Upper lobe of left lung (tissue), 6 donors: ENCODE data around the gene PRKACB. TPM values are rescaled to one million over a fixed set of nuclear protein-coding genes. Genes with fewer than 3 reads are reported as not detected.
"Not testable (repeated sequence)": the region's sequence is repeated elsewhere in the genome, so short reads cannot be mapped to it uniquely, and the experiment has no call there.

ENCODE experiments used
- ATAC-seq, 2 donors: fragments of 200-7000 bp; cut with Tn5 transposase; one replicate each; pipeline ENCODE4 v1.9.1; 2022; ENCODE audit warnings: mild to moderate bottlenecking in 2 of 2, moderate library complexity in 2 of 2; ENCODE audit not compliant: low FRiP score in 2 of 2
- DNase-seq, 2 donors: peaks; one replicate each; pipeline ENCODE4 v3.0.0-alpha.2; 2019 to 2020
- H3K27ac ChIP-seq, 4 donors: fragments of 200-600 bp; sonication (generic); one replicate each; pipeline ENCODE4 v1.5.1; 2016 to 2019
- H3K27me3 ChIP-seq, 4 donors: fragments of 200-600 bp; sonication (generic); one replicate each; pipeline ENCODE4 v1.5.1; 2017 to 2019
- H3K36me3 ChIP-seq, 4 donors: fragments of 200-600 bp; sonication (generic); one replicate each; pipeline ENCODE4 v1.5.1; 2016 to 2019
- H3K4me1 ChIP-seq, 4 donors: fragments of 200-600 bp; sonication (generic); one replicate each; pipeline ENCODE4 v1.5.1; 2018 to 2019
- H3K4me3 ChIP-seq, 4 donors: fragments of 200-600 bp; sonication (generic); one replicate each; pipeline ENCODE4 v1.5.1; 2017 to 2019; ENCODE audit warnings: mild to moderate bottlenecking in 2 of 4, moderate library complexity in 1 of 4
- H3K9me3 ChIP-seq, 4 donors: fragments of 200-600 bp; sonication (generic); one replicate each; pipeline ENCODE4 v1.5.1; 2018 to 2019
- EP300 ChIP-seq, 4 donors: sonication (generic); formaldehyde crosslinking; IDR thresholded peaks; one replicate each; pipeline ENCODE4 v1.5.1; 2017; ENCODE audit warnings: antibody characterized with exemption in 4 of 4, control low read depth in 2 of 4
- POLR2A ChIP-seq, 4 donors: fragments of 450-650 bp; IDR thresholded peaks; one replicate each; pipeline ENCODE4 v1.5.1; 2016 to 2017; ENCODE audit warnings: antibody characterized with exemption in 4 of 4, mild to moderate bottlenecking in 2 of 4
- WGBS, 2 donors: methylation state at CpG; one replicate each; pipeline ENCODE4 v1.1.5; 2017 to 2018; 5-methylcytosine and 5-hydroxymethylcytosine counted together
- small RNA-seq, 4 donors: library from RNA; depleted of rRNA; stranded (forward); fragments of <200 nt; gene quantifications; one replicate each; pipeline ENCODE3, GENCODE V24; 2016
- total RNA-seq, 6 donors: library from RNA; depleted of rRNA in 4 of 6; stranded (reverse); fragments of >200 nt in 4 of 6; gene quantifications; one replicate each; pipeline versions ENCODE4 v1.1.0 to v1.2.1, GENCODE V29; 2016 to 2021
- TF ChIP-seq, protein P1 (sequence below), 6 experiments: fragments of 450-650 bp in 4 of 6; fragments of 200-600 bp in 2 of 6; sonication (generic) in 2 of 6; IDR thresholded peaks; one replicate each; pipeline ENCODE4 v1.5.1; 2016 to 2019; ENCODE audit warnings: antibody characterized with exemption in 6 of 6
- donor health status: DM: no; HTN: no; CAD: no; lungs with moderate emphysema.
- donor health status: DM: no; HTN: yes; CAD: no; lungs with severe emphysema.

PRKACB gene
- total RNA-seq, 6 donors from 2014 or later: 7.9 to 27.8 (median 18.3) TPM

DNA sequence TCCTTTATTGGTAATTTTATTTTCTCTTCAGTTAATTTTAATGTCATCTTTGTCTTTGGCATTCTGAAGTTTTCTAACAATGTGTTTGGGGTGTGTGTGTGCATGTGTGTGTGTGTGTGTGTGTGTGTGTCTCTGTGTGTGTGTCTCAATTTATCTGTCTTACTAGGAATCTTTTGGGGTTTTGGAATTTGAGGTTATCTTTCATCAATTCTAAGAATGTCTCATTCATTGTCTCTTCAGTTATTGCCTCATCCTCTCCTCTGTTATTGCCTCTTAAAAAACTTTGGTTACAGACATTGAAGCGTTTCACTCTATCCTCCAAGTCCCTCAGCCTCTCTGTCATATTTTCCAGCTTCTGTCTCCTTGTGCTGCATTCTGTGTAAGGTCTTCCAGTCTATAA, 139.3 kb downstream of the PRKACB start:
- Histone ChIP-seq H3K27me3 (no peaks in the 10 kb centered on the region), H3K27ac (no peak overlapping the region), H3K9me3 (peaks cover 0 to 12% (median 10%) of the 10 kb centered on the region in 4 donors), H3K36me3 (no peaks in the 10 kb centered on the region), H3K4me3 (no peak overlapping the region), H3K4me1 (no peaks in the 10 kb centered on the region)
- ATAC-seq (no peak), DNase-seq (no peak)
- TF ChIP-seq, protein P1, sequence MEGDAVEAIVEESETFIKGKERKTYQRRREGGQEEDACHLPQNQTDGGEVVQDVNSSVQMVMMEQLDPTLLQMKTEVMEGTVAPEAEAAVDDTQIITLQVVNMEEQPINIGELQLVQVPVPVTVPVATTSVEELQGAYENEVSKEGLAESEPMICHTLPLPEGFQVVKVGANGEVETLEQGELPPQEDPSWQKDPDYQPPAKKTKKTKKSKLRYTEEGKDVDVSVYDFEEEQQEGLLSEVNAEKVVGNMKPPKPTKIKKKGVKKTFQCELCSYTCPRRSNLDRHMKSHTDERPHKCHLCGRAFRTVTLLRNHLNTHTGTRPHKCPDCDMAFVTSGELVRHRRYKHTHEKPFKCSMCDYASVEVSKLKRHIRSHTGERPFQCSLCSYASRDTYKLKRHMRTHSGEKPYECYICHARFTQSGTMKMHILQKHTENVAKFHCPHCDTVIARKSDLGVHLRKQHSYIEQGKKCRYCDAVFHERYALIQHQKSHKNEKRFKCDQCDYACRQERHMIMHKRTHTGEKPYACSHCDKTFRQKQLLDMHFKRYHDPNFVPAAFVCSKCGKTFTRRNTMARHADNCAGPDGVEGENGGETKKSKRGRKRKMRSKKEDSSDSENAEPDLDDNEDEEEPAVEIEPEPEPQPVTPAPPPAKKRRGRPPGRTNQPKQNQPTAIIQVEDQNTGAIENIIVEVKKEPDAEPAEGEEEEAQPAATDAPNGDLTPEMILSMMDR (IDR thresholded peaks at IDR 0.05): no peak
- TF ChIP-seq EP300 (IDR thresholded peaks at IDR 0.05): no peak
- WGBS, 2 donors: 68 to 92% methylated on average over 1 of the region's 1 CpG

DNA sequence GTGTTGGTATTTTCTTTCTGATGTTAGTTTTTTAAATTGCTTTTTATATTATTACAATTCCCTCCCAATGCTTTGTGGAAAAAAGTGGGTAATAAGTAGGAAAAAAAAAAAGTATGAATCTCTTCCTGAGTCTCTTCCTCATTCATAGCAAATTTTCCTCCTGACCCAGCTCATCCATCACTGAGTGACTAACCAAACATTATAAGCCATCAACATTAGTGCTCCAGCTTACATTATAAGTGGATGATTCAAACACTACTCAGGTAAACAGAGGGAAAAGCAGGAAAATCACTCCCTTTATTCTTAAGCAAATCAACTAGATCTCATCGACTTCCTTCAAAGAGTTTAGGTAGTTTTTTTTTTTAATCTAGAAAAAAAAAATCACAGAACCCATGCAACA, 142.0 kb downstream of the PRKACB start:
- no peak overlapping the region for H3K27ac ChIP-seq
- H3K9me3 ChIP-seq: peaks cover 0 to 16% (median 12%) of the 10 kb centered on the region in 4 donors
- H3K36me3 ChIP-seq: no peaks in the 10 kb centered on the region
- ATAC-seq (no peak), DNase-seq (no peak)
- WGBS, 2 donors: 69 to 81% methylated on average over 1 of the region's 1 CpG
- H3K4me3 ChIP-seq: no peak overlapping the region
- H3K27me3 ChIP-seq: no peaks in the 10 kb centered on the region
- H3K4me1 ChIP-seq: no peaks in the 10 kb centered on the region
- no peak for TF ChIP-seq POLR2A (IDR thresholded peaks at IDR 0.05)

DNA sequence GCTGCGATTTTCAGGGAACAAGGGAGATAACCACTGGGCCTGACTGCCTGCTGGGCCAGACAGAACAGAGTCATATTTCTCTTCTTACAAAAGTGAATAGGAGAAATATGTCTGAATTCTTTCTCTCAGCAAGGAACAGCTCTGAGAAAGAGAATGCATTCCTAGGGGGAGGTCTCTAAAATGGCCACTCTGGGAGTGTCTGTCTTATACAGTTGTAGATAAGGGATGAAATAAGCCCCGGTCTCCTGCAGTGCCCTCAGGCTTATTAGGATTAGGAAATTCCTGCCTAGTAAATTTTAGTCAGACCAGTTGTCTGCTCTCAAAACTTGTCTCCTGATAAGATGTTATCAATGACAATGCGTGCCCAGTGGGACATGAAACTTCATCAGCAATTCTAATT, 143.3 kb downstream of the PRKACB start:
- H3K27ac ChIP-seq, ATAC-seq, H3K27me3 ChIP-seq, H3K36me3 ChIP-seq, H3K4me1 ChIP-seq, DNase-seq, H3K4me3 ChIP-seq: not testable (repeated sequence)
- H3K9me3 ChIP-seq: peaks cover 0 to 16% (median 12%) of the 10 kb centered on the region in 4 donors
- WGBS, 2 donors: 62 to 65% methylated on average over 3 of the region's 3 CpGs

Small RNAs within 50 kb of the gene (small RNA-seq; reads per million reads assigned to genes)
- gene AL450063.1: 0 reads per million in 4 donors
- 0 reads per million in 4 donors for gene RF00410

Other genes starting within 250 kb of the PRKACB start
- 10 to 100 TPM in 5 of 6 donors, 1 to 10 TPM in 1; 7.5 to 44.3 (median 21.9) TPM for gene TTLL7, start 145.1 kb upstream of the PRKACB start, total RNA-seq
- gene SAMD13, start 157.4 kb downstream of the PRKACB start, total RNA-seq: 1 to 10 TPM in 2 of 6 donors, under 1 TPM in 2, not detected in 2; 0.71 to 1.9 (median 0.90) TPM